Neural cell (in vitro differentiated cells): ENCODE measurements around the gene PBX3.

Experiments
- MXI1 ChIP-seq: fragments of 450-650 bp; conservative IDR thresholded peaks from 2 replicates; pipeline ENCODE4 v1.6.1; 2014; ENCODE audit warnings: antibody characterized with exemption, mild to moderate bottlenecking; ENCODE audit not compliant: poor library complexity, severe bottlenecking
- TF ChIP-seq, protein P1 (sequence below): fragments of 450-650 bp; IDR thresholded peaks from 2 replicates; pipeline ENCODE4 v1.5.1; 2014; ENCODE audit warnings: antibody characterized with exemption, mild to moderate bottlenecking, moderate library complexity; ENCODE audit not compliant: poor library complexity, severe bottlenecking

DNA sequence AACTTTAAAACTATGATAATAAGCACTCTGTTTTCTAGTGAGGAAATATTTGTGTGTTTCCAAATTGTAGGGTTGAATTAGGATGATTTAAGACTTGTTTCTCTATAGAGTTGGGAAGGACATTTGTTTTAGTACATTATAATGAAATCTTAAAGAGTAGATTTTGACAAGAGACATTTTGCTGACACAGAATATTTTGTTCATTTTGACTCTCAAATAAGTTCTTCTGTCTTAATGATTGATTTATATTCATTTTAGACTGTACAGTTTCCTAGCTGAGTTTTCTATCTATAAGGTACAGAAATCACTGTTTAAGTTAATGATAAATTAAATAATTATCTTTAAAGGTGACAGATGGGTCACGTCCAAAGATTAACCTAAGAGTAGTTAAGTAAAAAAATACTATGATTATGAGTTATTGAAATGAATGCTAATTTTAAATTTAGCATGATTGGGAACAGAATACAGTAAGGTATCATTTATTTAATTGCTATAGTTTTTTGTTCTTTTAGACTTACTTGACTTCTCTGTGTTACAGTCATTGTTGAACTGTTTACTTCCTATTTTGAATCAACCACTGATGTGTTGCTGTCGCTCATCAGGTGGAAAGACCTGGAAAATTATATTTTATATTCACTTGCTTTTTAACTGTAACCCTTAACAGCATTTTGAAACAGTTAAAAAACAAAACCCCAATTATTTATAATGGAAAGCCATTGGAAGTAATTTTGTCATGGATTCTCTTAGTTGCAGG is 19.5 kb downstream of the PBX3 start:
- TF ChIP-seq MXI1 = no peak
- TF ChIP-seq, protein P1, sequence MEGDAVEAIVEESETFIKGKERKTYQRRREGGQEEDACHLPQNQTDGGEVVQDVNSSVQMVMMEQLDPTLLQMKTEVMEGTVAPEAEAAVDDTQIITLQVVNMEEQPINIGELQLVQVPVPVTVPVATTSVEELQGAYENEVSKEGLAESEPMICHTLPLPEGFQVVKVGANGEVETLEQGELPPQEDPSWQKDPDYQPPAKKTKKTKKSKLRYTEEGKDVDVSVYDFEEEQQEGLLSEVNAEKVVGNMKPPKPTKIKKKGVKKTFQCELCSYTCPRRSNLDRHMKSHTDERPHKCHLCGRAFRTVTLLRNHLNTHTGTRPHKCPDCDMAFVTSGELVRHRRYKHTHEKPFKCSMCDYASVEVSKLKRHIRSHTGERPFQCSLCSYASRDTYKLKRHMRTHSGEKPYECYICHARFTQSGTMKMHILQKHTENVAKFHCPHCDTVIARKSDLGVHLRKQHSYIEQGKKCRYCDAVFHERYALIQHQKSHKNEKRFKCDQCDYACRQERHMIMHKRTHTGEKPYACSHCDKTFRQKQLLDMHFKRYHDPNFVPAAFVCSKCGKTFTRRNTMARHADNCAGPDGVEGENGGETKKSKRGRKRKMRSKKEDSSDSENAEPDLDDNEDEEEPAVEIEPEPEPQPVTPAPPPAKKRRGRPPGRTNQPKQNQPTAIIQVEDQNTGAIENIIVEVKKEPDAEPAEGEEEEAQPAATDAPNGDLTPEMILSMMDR = no peak
